ENCODE results near the gene SYPL1. TPM values are rescaled to one million over a fixed set of nuclear protein-coding genes. Genes with fewer than 3 reads are reported as not detected.

Gene SYPL1
- total RNA-seq, 1 donor = 36.9 TPM

DNA sequence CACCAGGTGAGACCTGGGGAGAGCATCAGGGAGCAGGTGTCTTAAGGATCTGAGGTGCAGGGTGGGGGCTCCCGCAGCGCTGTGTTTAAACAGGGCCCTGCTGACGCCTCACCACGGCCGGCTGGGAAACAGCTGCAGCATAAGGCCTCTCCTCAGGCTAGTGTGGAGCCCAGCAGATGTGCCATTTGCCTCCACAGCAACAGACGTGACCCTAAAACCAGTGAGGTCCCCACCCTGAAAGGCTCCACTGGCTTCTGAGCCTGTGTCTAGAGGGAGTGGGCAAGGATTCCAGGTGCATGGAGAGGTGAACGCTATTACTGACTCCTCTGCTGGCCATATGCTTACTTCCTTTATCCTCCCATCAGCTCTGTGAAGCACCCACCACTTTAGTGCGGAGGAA, 47.8 kb downstream of the SYPL1 start:
- Histone ChIP-seq H3K27me3 (ENCODE audit: insufficient read depth, low read length) (no peaks in the 10 kb centered on the region), H3K79me2 (ENCODE audit: insufficient read depth, low read length) (no peaks in the 10 kb centered on the region), H3K27ac (ENCODE audit: low read depth, low read length) (peak overlapping the region; percentile 63), H3K4me3 (ENCODE audit: insufficient read depth, low read length) (no peak overlapping the region), H2AFZ (ENCODE audit: low read length) (peak overlapping the region; percentile 66), H3K36me3 (ENCODE audit: insufficient read depth, low read length) (no peaks in the 10 kb centered on the region), H3K9me3 (ENCODE audit: low read depth, low read length) (no peaks in the 10 kb centered on the region), H3K4me1 (ENCODE audit: insufficient read depth, low read length) (peaks cover 21% of the 10 kb centered on the region), H4K20me1 (ENCODE audit: insufficient read depth, low read length) (no peaks in the 10 kb centered on the region), H3K4me2 (ENCODE audit: insufficient read depth, low read length) (no peak overlapping the region)
- DNase-seq (ENCODE audit: insufficient read length, low spot score, missing footprints) = no peak
- no peak for TF ChIP-seq CTCF (IDR thresholded peaks at IDR 0.05; ENCODE audit: extremely low read depth, low read depth, low read length)

DNA sequence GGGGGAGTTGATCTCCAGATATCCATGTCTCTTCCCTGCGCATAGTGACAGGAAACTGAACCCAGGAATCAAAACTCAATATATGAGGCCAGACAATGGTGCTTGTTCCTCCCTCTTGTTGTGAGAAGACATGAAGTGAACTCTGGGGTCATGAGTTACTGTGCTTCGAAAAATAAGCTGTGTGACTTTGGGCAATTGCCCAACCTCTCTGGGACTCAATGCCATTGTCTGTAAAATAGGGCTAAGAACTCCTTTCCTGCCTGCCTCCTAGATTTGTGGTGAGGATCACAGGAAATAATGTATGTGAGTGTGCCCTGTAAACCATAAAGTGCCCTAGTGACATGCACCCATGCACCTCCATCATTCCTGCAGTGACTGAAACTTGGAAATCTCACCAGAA, 48.4 kb downstream of the SYPL1 start:
- Histone ChIP-seq H3K4me2 (ENCODE audit: insufficient read depth, low read length) (no peak overlapping the region), H3K79me2 (ENCODE audit: insufficient read depth, low read length) (no peaks in the 10 kb centered on the region), H3K4me1 (ENCODE audit: insufficient read depth, low read length) (peaks cover 18% of the 10 kb centered on the region), H2AFZ (ENCODE audit: low read length) (no peak overlapping the region), H3K27ac (ENCODE audit: low read depth, low read length) (no peak overlapping the region), H3K36me3 (ENCODE audit: insufficient read depth, low read length) (no peaks in the 10 kb centered on the region), H3K27me3 (ENCODE audit: insufficient read depth, low read length) (no peaks in the 10 kb centered on the region), H4K20me1 (ENCODE audit: insufficient read depth, low read length) (no peaks in the 10 kb centered on the region), H3K4me3 (ENCODE audit: insufficient read depth, low read length) (no peak overlapping the region), H3K9me3 (ENCODE audit: low read depth, low read length) (no peaks in the 10 kb centered on the region)
- DNase-seq (ENCODE audit: insufficient read length, low spot score, missing footprints) = no peak
- TF ChIP-seq CTCF (IDR thresholded peaks at IDR 0.05; ENCODE audit: extremely low read depth, low read depth, low read length) = no peak

DNA sequence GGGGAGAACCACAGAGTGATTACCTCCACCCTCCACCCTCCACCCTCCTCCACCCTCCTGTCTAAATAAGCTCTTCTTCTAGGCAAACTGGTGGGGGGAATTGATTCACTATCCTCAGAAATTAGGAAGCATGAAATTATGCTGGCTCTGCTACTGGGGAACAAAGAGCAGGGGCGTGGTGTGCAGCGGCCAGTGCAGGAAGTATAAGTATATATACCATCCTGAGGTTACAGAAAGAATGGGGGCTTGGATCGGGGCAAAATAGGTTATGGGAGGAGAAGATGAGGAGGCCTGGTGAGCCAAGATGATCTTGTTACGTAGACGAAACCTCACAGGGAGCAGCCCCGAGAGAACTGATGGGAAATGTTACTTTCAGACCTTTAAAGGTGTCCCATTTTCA, 49.1 kb downstream of the SYPL1 start:
- no peak for TF ChIP-seq CTCF (IDR thresholded peaks at IDR 0.05; ENCODE audit: extremely low read depth, low read depth, low read length)
- no peaks in the 10 kb centered on the region for H4K20me1 ChIP-seq (ENCODE audit: insufficient read depth, low read length)
- H3K4me2 ChIP-seq (ENCODE audit: insufficient read depth, low read length) = no peak overlapping the region
- no peak overlapping the region for H2AFZ ChIP-seq (ENCODE audit: low read length)
- no peaks in the 10 kb centered on the region for H3K79me2 ChIP-seq (ENCODE audit: insufficient read depth, low read length)
- H3K4me3 ChIP-seq (ENCODE audit: insufficient read depth, low read length) = no peak overlapping the region
- no peaks in the 10 kb centered on the region for H3K36me3 ChIP-seq (ENCODE audit: insufficient read depth, low read length)
- H3K9me3 ChIP-seq (ENCODE audit: low read depth, low read length) = no peaks in the 10 kb centered on the region
- H3K4me1 ChIP-seq (ENCODE audit: insufficient read depth, low read length) = peaks cover 18% of the 10 kb centered on the region
- H3K27ac ChIP-seq (ENCODE audit: low read depth, low read length) = no peak overlapping the region
- DNase-seq (ENCODE audit: insufficient read length, low spot score, missing footprints) = no peak
- no peaks in the 10 kb centered on the region for H3K27me3 ChIP-seq (ENCODE audit: insufficient read depth, low read length)

GRCh38 chr7:106062521-106062931, 49.6 kb downstream of the SYPL1 start:
- H4K20me1 ChIP-seq (ENCODE audit: insufficient read depth, low read length) = no peaks in the 10 kb centered on the region
- H3K27ac ChIP-seq (ENCODE audit: low read depth, low read length) = no peak overlapping the region
- no peaks in the 10 kb centered on the region for H3K36me3 ChIP-seq (ENCODE audit: insufficient read depth, low read length)
- H3K4me1 ChIP-seq (ENCODE audit: insufficient read depth, low read length) = peaks cover 18% of the 10 kb centered on the region
- no peak overlapping the region for H3K4me3 ChIP-seq (ENCODE audit: insufficient read depth, low read length)
- H3K27me3 ChIP-seq (ENCODE audit: insufficient read depth, low read length) = no peaks in the 10 kb centered on the region
- peak overlapping the region; percentile 23 for H2AFZ ChIP-seq (ENCODE audit: low read length)
- H3K4me2 ChIP-seq (ENCODE audit: insufficient read depth, low read length) = no peak overlapping the region
- TF ChIP-seq CTCF (IDR thresholded peaks at IDR 0.05; ENCODE audit: extremely low read depth, low read depth, low read length) = no peak
- DNase-seq (ENCODE audit: insufficient read length, low spot score, missing footprints) = no peak
- H3K9me3 ChIP-seq (ENCODE audit: low read depth, low read length) = no peaks in the 10 kb centered on the region
- no peaks in the 10 kb centered on the region for H3K79me2 ChIP-seq (ENCODE audit: insufficient read depth, low read length)
